ENCODE results near the gene MBD3L3. TPM values are rescaled to one million over a fixed set of nuclear protein-coding genes. Genes with fewer than 3 reads are reported as not detected.
"Not testable (repeated sequence)": the region's sequence is repeated elsewhere in the genome, so short reads cannot be mapped to it uniquely, and the experiment has no call there.

MBD3L3 gene
- polyA plus RNA-seq, 3 donors = not detected

DNA sequence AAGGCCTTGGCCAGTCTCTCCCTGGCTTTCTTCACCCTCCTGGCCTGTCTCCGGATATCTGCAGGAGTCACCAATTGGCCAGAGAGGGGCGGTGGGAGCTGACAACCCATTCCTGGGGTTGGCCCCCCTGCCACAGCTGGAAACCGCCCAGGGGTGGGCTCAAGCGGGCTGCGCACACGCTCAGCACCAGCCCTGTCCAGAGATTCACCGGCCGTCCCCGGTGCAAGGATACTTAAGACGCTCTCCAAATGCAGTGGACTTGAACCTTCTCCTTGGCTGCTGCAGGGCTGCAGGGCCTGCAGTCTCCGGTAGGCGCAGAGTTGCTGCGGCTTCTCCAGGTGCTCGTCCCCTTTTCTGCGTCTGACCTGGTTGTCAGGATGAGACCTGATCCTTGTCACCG lies 2.1 kb downstream of the MBD3L3 start:
- H3K79me2 ChIP-seq (ENCODE audit: insufficient read depth, low read length); intact Hi-C loops (cut with micrococcal nuclease); H3K4me2 ChIP-seq (replicated peaks; ENCODE audit: extremely low read depth, low read length, poor library complexity, severe bottlenecking); H3K9me3 Mint-ChIP-seq; H3K27me3 ChIP-seq (ENCODE audit: control insufficient read depth in 2 of 2, insufficient read depth in 2 of 2, low read length in 2 of 2); H3K27ac Mint-ChIP-seq; DNase-seq; H3K4me3 ChIP-seq (replicated peaks in 1 of 3; ENCODE audit: low read depth in 2 of 3, low read length in 3 of 3); H3K27ac ChIP-seq (ENCODE audit: low read depth in 1 of 2, low read length in 2 of 2); H3K4me3 Mint-ChIP-seq; H3K36me3 Mint-ChIP-seq; H2AFZ ChIP-seq (ENCODE audit: insufficient read depth, low read depth, low read length, poor library complexity, severe bottlenecking); H3K4me1 ChIP-seq (ENCODE audit: control insufficient read depth in 1 of 2, insufficient read depth in 2 of 2, low read length in 2 of 2); H4K20me1 ChIP-seq (ENCODE audit: insufficient read depth, low read length); H3K36me3 ChIP-seq (replicated peaks in 1 of 2; ENCODE audit: control insufficient read depth in 1 of 2, insufficient read depth in 2 of 2, low read length in 2 of 2); H3K27me3 Mint-ChIP-seq (ENCODE audit: low read depth in 3 of 3); H3K4me1 Mint-ChIP-seq; H3K9ac ChIP-seq (ENCODE audit: insufficient read depth, low read length, poor library complexity, severe bottlenecking); H3K9me3 ChIP-seq (replicated peaks in 1 of 2; ENCODE audit: control insufficient read depth in 1 of 2, insufficient read depth in 1 of 2, low read length in 2 of 2): not testable (repeated sequence)
- no CpG with 5 or more reads among the region's 16 CpGs for WGBS (ENCODE audit: insufficient coverage)

DNA sequence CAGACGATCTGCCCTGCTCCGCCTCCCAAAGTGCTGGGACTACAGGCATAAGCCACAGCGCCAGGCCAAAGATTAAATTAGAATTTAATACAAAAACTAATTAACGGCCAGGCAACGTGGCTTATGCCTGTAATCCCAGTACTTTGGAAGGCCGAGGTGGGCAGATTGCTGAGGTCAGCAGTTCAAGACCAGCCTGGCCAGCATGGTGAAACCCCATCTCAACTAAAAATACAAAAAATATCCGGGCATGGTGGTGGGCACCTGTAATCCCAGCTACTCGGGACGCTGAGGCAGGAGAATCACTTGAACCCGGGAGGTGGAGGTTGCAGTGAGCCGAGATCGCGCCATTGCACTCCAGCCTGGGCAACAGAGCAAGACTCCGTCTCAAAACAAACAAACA lies 2.8 kb downstream of the MBD3L3 start:
- H3K27ac Mint-ChIP-seq = peak overlapping the region in 1 of 7 donors; percentile 24
- H3K9me3 Mint-ChIP-seq; H4K20me1 ChIP-seq (ENCODE audit: insufficient read depth, low read length); H3K79me2 ChIP-seq (ENCODE audit: insufficient read depth, low read length); H3K9me3 ChIP-seq (replicated peaks in 1 of 2; ENCODE audit: control insufficient read depth in 1 of 2, insufficient read depth in 1 of 2, low read length in 2 of 2); H3K4me3 Mint-ChIP-seq; H3K9ac ChIP-seq (ENCODE audit: insufficient read depth, low read length, poor library complexity, severe bottlenecking); H3K27ac ChIP-seq (ENCODE audit: low read depth in 1 of 2, low read length in 2 of 2); H3K27me3 ChIP-seq (ENCODE audit: control insufficient read depth in 2 of 2, insufficient read depth in 2 of 2, low read length in 2 of 2); H3K36me3 ChIP-seq (replicated peaks in 1 of 2; ENCODE audit: control insufficient read depth in 1 of 2, insufficient read depth in 2 of 2, low read length in 2 of 2); intact Hi-C loops (cut with micrococcal nuclease); H3K4me3 ChIP-seq (replicated peaks in 1 of 3; ENCODE audit: low read depth in 2 of 3, low read length in 3 of 3); H3K36me3 Mint-ChIP-seq; H3K27me3 Mint-ChIP-seq (ENCODE audit: low read depth in 3 of 3); H3K4me2 ChIP-seq (replicated peaks; ENCODE audit: extremely low read depth, low read length, poor library complexity, severe bottlenecking); H3K4me1 ChIP-seq (ENCODE audit: control insufficient read depth in 1 of 2, insufficient read depth in 2 of 2, low read length in 2 of 2); DNase-seq; H3K4me1 Mint-ChIP-seq; H2AFZ ChIP-seq (ENCODE audit: insufficient read depth, low read depth, low read length, poor library complexity, severe bottlenecking): not testable (repeated sequence)
- 100% methylated on average over 3 of the region's 14 CpGs for WGBS (ENCODE audit: insufficient coverage)

DNA sequence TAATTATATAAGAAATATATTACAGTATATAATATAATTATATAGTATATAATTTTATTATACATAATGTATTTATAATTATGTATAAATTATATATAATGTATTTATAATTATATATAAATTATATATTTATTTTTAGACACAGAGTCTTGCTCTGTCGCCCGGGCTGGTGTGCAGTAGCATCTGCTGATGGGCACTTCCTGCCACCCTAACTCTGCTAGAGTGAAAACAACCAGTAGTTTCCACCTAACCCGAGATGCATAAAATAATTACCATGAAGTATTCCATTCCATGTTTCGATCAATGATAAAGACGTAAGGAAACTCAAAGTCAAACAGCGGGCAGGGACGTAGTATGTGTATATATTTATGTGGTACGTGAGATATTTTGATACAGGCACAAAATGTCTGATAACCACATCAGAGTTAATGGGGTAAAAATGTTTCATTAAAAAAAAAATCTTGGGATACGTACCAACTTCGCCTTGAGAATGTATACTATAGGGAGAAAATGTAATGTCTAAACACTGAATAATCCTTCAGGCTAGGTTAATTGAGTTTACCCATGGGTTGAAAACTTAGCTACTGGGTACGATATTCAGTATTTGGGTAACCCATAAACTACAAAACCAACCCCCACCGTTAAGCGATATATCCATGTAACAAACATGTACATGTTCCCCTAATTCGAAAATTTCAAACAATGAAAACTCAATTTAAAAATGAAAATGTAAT lies 3.7 kb downstream of the MBD3L3 start:
- H3K36me3 ChIP-seq (replicated peaks in 1 of 2; ENCODE audit: control insufficient read depth in 1 of 2, insufficient read depth in 2 of 2, low read length in 2 of 2); H3K27me3 ChIP-seq (ENCODE audit: control insufficient read depth in 2 of 2, insufficient read depth in 2 of 2, low read length in 2 of 2); H3K9me3 Mint-ChIP-seq; H2AFZ ChIP-seq (ENCODE audit: insufficient read depth, low read depth, low read length, poor library complexity, severe bottlenecking); H3K27ac ChIP-seq (ENCODE audit: low read depth in 1 of 2, low read length in 2 of 2); H3K4me2 ChIP-seq (replicated peaks; ENCODE audit: extremely low read depth, low read length, poor library complexity, severe bottlenecking); DNase-seq; H3K27ac Mint-ChIP-seq; H3K79me2 ChIP-seq (ENCODE audit: insufficient read depth, low read length); intact Hi-C loops (cut with micrococcal nuclease); H3K4me1 Mint-ChIP-seq; H3K27me3 Mint-ChIP-seq (ENCODE audit: low read depth in 3 of 3); H3K4me3 ChIP-seq (replicated peaks in 1 of 3; ENCODE audit: low read depth in 2 of 3, low read length in 3 of 3); H3K4me1 ChIP-seq (ENCODE audit: control insufficient read depth in 1 of 2, insufficient read depth in 2 of 2, low read length in 2 of 2); H3K4me3 Mint-ChIP-seq; H3K36me3 Mint-ChIP-seq; H3K9ac ChIP-seq (ENCODE audit: insufficient read depth, low read length, poor library complexity, severe bottlenecking); H3K9me3 ChIP-seq (replicated peaks in 1 of 2; ENCODE audit: control insufficient read depth in 1 of 2, insufficient read depth in 1 of 2, low read length in 2 of 2); H4K20me1 ChIP-seq (ENCODE audit: insufficient read depth, low read length): not testable (repeated sequence)
- 96% methylated on average over 4 of the region's 14 CpGs for WGBS (ENCODE audit: insufficient coverage)

DNA sequence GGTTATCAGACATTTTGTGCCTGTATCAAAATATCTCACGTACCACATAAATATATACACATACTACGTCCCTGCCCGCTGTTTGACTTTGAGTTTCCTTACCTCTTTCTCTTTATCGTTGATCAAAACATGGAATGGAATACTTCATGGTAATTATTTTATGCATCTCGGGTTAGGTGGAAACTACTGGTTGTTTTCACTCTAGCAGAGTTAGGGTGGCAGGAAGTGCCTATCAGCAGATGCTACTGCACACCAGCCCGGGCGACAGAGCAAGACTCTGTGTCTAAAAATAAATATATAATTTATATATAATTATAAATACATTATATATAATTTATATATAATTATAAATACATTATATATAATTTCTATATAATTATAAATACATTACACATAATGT lies 5.6 kb downstream of the MBD3L3 start:
- intact Hi-C loops (cut with micrococcal nuclease); DNase-seq; H3K4me2 ChIP-seq (replicated peaks; ENCODE audit: extremely low read depth, low read length, poor library complexity, severe bottlenecking): not testable (repeated sequence)

More for the DNA sequence above, 5.6 kb downstream of the MBD3L3 start:
- not testable (repeated sequence) for H3K9me3 ChIP-seq (replicated peaks in 1 of 2; ENCODE audit: control insufficient read depth in 1 of 2, insufficient read depth in 1 of 2, low read length in 2 of 2); H3K27ac Mint-ChIP-seq; H3K4me3 Mint-ChIP-seq; H3K27me3 ChIP-seq (ENCODE audit: control insufficient read depth in 2 of 2, insufficient read depth in 2 of 2, low read length in 2 of 2); H3K27me3 Mint-ChIP-seq (ENCODE audit: low read depth in 3 of 3); H3K4me1 ChIP-seq (ENCODE audit: control insufficient read depth in 1 of 2, insufficient read depth in 2 of 2, low read length in 2 of 2); H3K4me3 ChIP-seq (replicated peaks in 1 of 3; ENCODE audit: low read depth in 2 of 3, low read length in 3 of 3); H3K79me2 ChIP-seq (ENCODE audit: insufficient read depth, low read length); H4K20me1 ChIP-seq (ENCODE audit: insufficient read depth, low read length); H3K9ac ChIP-seq (ENCODE audit: insufficient read depth, low read length, poor library complexity, severe bottlenecking); H2AFZ ChIP-seq (ENCODE audit: insufficient read depth, low read depth, low read length, poor library complexity, severe bottlenecking); H3K36me3 Mint-ChIP-seq; H3K4me1 Mint-ChIP-seq; H3K36me3 ChIP-seq (replicated peaks in 1 of 2; ENCODE audit: control insufficient read depth in 1 of 2, insufficient read depth in 2 of 2, low read length in 2 of 2); H3K27ac ChIP-seq (ENCODE audit: low read depth in 1 of 2, low read length in 2 of 2); H3K9me3 Mint-ChIP-seq
- no CpG with 5 or more reads among the region's 7 CpGs for whole genome bisulfite sequencing (ENCODE audit: insufficient coverage)
